Astrocyte (in vitro differentiated cells and primary cell): ENCODE results near the gene LHFPL2. TPM values are rescaled to one million over a fixed set of nuclear protein-coding genes. Genes with fewer than 3 reads are reported as not detected.

Experiments
- DNase-seq: peaks from one replicate; pipeline ENCODE4 v3.0.0-alpha.2; 2010; ENCODE audit warnings: low read depth
- FAIRE-seq: peaks from 2 replicates; lab custom pipeline; 2011; peaks lifted over from hg19 to GRCh38; lab: Jason Lieb, UNC
- H2AFZ ChIP-seq: 2 replicates; pipeline ENCODE4 v1.6.0; 2012; ENCODE audit warnings: low read depth, low read length, inconsistent platforms
- H3K27ac ChIP-seq: 2 replicates; pipeline ENCODE4 v1.5.1; 2011; ENCODE audit warnings: low read depth, low read length, inconsistent platforms
- H3K27me3 ChIP-seq: 2 replicates; pipeline ENCODE4 v1.6.0; 2011; ENCODE audit warnings: low read length, inconsistent platforms; ENCODE audit not compliant: insufficient read depth
- H3K36me3 ChIP-seq: 2 replicates; pipeline ENCODE4 v1.5.1; 2011; ENCODE audit warnings: low read length, inconsistent platforms; ENCODE audit not compliant: insufficient read depth
- H3K4me1 ChIP-seq: 2 replicates; pipeline ENCODE4 v1.5.1; 2011; ENCODE audit warnings: low read length, inconsistent platforms; ENCODE audit not compliant: insufficient read depth
- H3K4me2 ChIP-seq: 2 replicates; pipeline ENCODE4 v1.6.0; 2012; ENCODE audit warnings: low read length, inconsistent platforms
- H3K4me3 ChIP-seq: 2 replicates; pipeline ENCODE4 v1.5.1; 2011; ENCODE audit warnings: low read depth, mild to moderate bottlenecking, low read length, inconsistent platforms; ENCODE audit not compliant: insufficient read depth
- H3K79me2 ChIP-seq: 2 replicates; pipeline ENCODE4 v1.6.0; 2012; ENCODE audit warnings: mild to moderate bottlenecking, low read length, inconsistent platforms; ENCODE audit not compliant: insufficient read depth
- H3K9ac ChIP-seq: 2 replicates; pipeline ENCODE4 v1.6.0; 2012; ENCODE audit warnings: mild to moderate bottlenecking, low read length, inconsistent platforms
- H3K9me3 ChIP-seq: 2 replicates; pipeline ENCODE4 v1.5.1; 2012; ENCODE audit warnings: low read depth, mild to moderate bottlenecking, low read length, inconsistent platforms; ENCODE audit not compliant: insufficient read depth
- H4K20me1 ChIP-seq: 2 replicates; pipeline ENCODE4 v1.6.0; 2012; ENCODE audit warnings: low read length, inconsistent platforms; ENCODE audit not compliant: insufficient read depth
- H3K27ac Mint-ChIP-seq: one replicate; pipeline ENCODE4 v1.8.0; 2021; ENCODE audit warnings: mild to moderate bottlenecking, mixed read lengths; ENCODE audit not compliant: unreplicated experiment
- H3K27me3 Mint-ChIP-seq: one replicate; pipeline ENCODE4 v1.8.0; 2021; ENCODE audit warnings: low read depth, mixed read lengths; ENCODE audit not compliant: unreplicated experiment
- H3K36me3 Mint-ChIP-seq: one replicate; pipeline ENCODE4 v1.8.0; 2021; ENCODE audit warnings: low read depth, mixed read lengths; ENCODE audit not compliant: unreplicated experiment
- H3K4me1 Mint-ChIP-seq: one replicate; pipeline ENCODE4 v1.8.0; 2021; ENCODE audit warnings: low read depth, mixed read lengths; ENCODE audit not compliant: unreplicated experiment
- H3K4me3 Mint-ChIP-seq: one replicate; pipeline ENCODE4 v1.8.0; 2021; ENCODE audit warnings: mild to moderate bottlenecking, moderate library complexity, mixed read lengths; ENCODE audit not compliant: unreplicated experiment
- H3K9me3 Mint-ChIP-seq: one replicate; pipeline ENCODE4 v1.8.0; 2021; ENCODE audit warnings: mild to moderate bottlenecking, mixed read lengths; ENCODE audit not compliant: unreplicated experiment
- EZH2 ChIP-seq: IDR thresholded peaks from 2 replicates; pipeline ENCODE4 v1.6.1; 2012; ENCODE audit warnings: mild to moderate bottlenecking, low read length, inconsistent platforms; ENCODE audit not compliant: insufficient read depth
- total RNA-seq: library from RNA; stranded (reverse); gene quantifications from 2 replicates; pipeline ENCODE4 v1.2.1, GENCODE V29; 2021
- TF ChIP-seq, protein P1 (sequence below): IDR thresholded peaks from 2 replicates; pipeline ENCODE4 v1.5.1; 2011; ENCODE audit warnings: low read depth, mild to moderate bottlenecking, inconsistent platforms, low read length, moderate library complexity; ENCODE audit not compliant: insufficient read depth

LHFPL2 gene
- total RNA-seq, 1 donor from 2014 or later: 17.0 TPM

GRCh38 chr5:78447775-78448424 is 200.7 kb downstream of the LHFPL2 start:
- no peak overlapping the region for H3K27ac Mint-ChIP-seq
- Histone ChIP-seq H3K27ac (no peak overlapping the region), H3K36me3 (no peaks in the 10 kb centered on the region), H3K4me2 (no peak overlapping the region), H3K9ac (no peak overlapping the region), H2AFZ (no peak overlapping the region), H3K4me1 (no peaks in the 10 kb centered on the region), H3K79me2 (no peaks in the 10 kb centered on the region), H3K27me3 (no peaks in the 10 kb centered on the region), H4K20me1 (no peaks in the 10 kb centered on the region), H3K4me3 (no peak overlapping the region), H3K9me3 (no peaks in the 10 kb centered on the region)
- DNase-seq (no peak), FAIRE-seq (no peak)
- H3K36me3 Mint-ChIP-seq: peaks cover 12% of the 10 kb centered on the region
- no peak for TF ChIP-seq EZH2
- TF ChIP-seq, protein P1, sequence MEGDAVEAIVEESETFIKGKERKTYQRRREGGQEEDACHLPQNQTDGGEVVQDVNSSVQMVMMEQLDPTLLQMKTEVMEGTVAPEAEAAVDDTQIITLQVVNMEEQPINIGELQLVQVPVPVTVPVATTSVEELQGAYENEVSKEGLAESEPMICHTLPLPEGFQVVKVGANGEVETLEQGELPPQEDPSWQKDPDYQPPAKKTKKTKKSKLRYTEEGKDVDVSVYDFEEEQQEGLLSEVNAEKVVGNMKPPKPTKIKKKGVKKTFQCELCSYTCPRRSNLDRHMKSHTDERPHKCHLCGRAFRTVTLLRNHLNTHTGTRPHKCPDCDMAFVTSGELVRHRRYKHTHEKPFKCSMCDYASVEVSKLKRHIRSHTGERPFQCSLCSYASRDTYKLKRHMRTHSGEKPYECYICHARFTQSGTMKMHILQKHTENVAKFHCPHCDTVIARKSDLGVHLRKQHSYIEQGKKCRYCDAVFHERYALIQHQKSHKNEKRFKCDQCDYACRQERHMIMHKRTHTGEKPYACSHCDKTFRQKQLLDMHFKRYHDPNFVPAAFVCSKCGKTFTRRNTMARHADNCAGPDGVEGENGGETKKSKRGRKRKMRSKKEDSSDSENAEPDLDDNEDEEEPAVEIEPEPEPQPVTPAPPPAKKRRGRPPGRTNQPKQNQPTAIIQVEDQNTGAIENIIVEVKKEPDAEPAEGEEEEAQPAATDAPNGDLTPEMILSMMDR: no peak
- no peaks in the 10 kb centered on the region for H3K9me3 Mint-ChIP-seq
- H3K4me3 Mint-ChIP-seq: no peak overlapping the region
- H3K27me3 Mint-ChIP-seq: no peaks in the 10 kb centered on the region
- H3K4me1 Mint-ChIP-seq: no peaks in the 10 kb centered on the region
